GM23248 (cell line): ENCODE measurements around the gene CNOT10.
"Not testable (repeated sequence)": the region's sequence is repeated elsewhere in the genome, so short reads cannot be mapped to it uniquely, and the experiment has no call there.

Experiments
- EZH2 ChIP-seq: fragments of 200-600 bp; sonication (generic); IDR thresholded peaks from 2 replicates; pipeline ENCODE4 v1.6.1; 2018; ENCODE audit warnings: antibody characterized with exemption, mild to moderate bottlenecking; ENCODE audit not compliant: insufficient read depth, poor library complexity, severe bottlenecking
- EZH2phosphoT487 ChIP-seq: fragments of 200-600 bp; sonication (generic); IDR thresholded peaks from 2 replicates; pipeline ENCODE4 v1.6.1; 2018; ENCODE audit warnings: antibody characterized with exemption, moderate library complexity, mild to moderate bottlenecking, low read depth; ENCODE audit not compliant: insufficient read depth

GRCh38 chr3:32669226-32669625 lies 15.8 kb upstream of the CNOT10 start:
- not testable (repeated sequence) for TF ChIP-seq EZH2, EZH2phosphoT487
